Central memory CD8-positive, alpha-beta T cell (primary cell): Measurements from ENCODE around the gene LAIR2.
A peak's percentile ranks its signal among the peaks of the same experiment; 100 is the strongest.

ENCODE experiments used
- ATAC-seq: fragments of 150-1000 bp; cut with Tn5 transposase; replicated peaks from 2 replicates; pipeline ENCODE4 v1.10.0; 2022; ENCODE audit warnings: mild to moderate bottlenecking, moderate FRiP score, moderate number of reproducible peaks; ENCODE audit not compliant: poor library complexity, severe bottlenecking; ENCODE audit errors: extremely low read depth
- DNase-seq, 2 donors: peaks; one replicate each; pipeline ENCODE4 v3.0.0; 2021; ENCODE audit warnings: low spot score in 2 of 2
- H3K27ac Mint-ChIP-seq: one replicate; pipeline ENCODE4 v1.8.0; 2022; ENCODE audit warnings: low read depth, mild to moderate bottlenecking, moderate library complexity, mixed read lengths
- H3K27me3 Mint-ChIP-seq: one replicate; pipeline ENCODE4 v1.8.0; 2022; ENCODE audit warnings: mixed read lengths
- H3K36me3 Mint-ChIP-seq: one replicate; pipeline ENCODE4 v1.8.0; 2022; ENCODE audit warnings: mild to moderate bottlenecking, moderate library complexity, mixed read lengths; ENCODE audit not compliant: insufficient read depth
- H3K4me1 Mint-ChIP-seq: one replicate; pipeline ENCODE4 v1.8.0; 2022; ENCODE audit warnings: mixed read lengths
- H3K4me3 Mint-ChIP-seq: one replicate; pipeline ENCODE4 v1.8.0; 2022; ENCODE audit warnings: mild to moderate bottlenecking, moderate library complexity, mixed read lengths
- H3K9me3 Mint-ChIP-seq: one replicate; pipeline ENCODE4 v1.8.0; 2022; ENCODE audit warnings: mixed read lengths

The LAIR2 gene

DNA sequence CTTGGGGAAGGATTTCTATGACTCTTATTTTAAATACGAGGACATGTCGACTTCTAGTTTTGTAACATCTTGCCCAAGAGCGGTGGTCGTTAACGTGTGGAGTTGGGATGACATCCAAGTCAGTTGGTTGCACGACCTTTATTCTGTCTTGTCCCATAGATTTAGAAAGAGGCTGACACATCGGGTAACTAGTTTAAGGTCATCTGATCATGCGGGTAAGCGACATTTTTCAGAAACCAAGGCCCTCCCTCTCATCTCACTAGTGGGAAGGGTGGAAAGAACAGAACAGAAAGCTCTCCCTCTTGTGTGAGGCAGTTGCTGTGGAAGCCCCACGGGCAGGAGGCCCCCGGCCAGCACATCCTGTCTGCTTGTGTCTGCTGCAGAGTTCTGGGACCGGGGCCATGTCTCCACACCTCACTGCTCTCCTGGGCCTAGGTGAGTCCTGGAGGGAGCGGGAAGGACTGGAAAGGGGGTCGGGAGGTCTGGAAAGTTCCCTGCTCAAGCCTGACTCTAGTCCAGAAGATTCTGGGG, at the start of gene LAIR2:
TSS of gene LAIR2 (plus strand) at position 314 of the 531 bp plus-strand sequence. CDS start at position 402, 88 bp downstream.
- Mint-ChIP-seq H3K27me3 (peaks cover 18% of the 10 kb centered on the region), H3K4me1 (peaks cover 43% of the 10 kb centered on the region), H3K36me3 (peaks cover 4% of the 10 kb centered on the region), H3K27ac (peak within 1 kb of the TSS; percentile 53), H3K4me3 (peak within 1 kb of the TSS; percentile 61), H3K9me3 (no peaks in the 10 kb centered on the region)
- peak in 1 of 2 donors; percentile 16 for DNase-seq
- peak; percentile 37 for ATAC-seq

- no peak for DNase-seq
- no peak for ATAC-seq
- Mint-ChIP-seq H3K36me3 (peaks cover 90% of the 10 kb centered on the region), H3K27ac (no peak overlapping the region), H3K9me3 (no peaks in the 10 kb centered on the region), H3K27me3 (no peaks in the 10 kb centered on the region), H3K4me1 (peaks cover 46% of the 10 kb centered on the region), H3K4me3 (no peak overlapping the region)
Observed at GRCh38 chr19:54453921-54454780, 48.5 kb upstream of the LAIR2 start.

DNA sequence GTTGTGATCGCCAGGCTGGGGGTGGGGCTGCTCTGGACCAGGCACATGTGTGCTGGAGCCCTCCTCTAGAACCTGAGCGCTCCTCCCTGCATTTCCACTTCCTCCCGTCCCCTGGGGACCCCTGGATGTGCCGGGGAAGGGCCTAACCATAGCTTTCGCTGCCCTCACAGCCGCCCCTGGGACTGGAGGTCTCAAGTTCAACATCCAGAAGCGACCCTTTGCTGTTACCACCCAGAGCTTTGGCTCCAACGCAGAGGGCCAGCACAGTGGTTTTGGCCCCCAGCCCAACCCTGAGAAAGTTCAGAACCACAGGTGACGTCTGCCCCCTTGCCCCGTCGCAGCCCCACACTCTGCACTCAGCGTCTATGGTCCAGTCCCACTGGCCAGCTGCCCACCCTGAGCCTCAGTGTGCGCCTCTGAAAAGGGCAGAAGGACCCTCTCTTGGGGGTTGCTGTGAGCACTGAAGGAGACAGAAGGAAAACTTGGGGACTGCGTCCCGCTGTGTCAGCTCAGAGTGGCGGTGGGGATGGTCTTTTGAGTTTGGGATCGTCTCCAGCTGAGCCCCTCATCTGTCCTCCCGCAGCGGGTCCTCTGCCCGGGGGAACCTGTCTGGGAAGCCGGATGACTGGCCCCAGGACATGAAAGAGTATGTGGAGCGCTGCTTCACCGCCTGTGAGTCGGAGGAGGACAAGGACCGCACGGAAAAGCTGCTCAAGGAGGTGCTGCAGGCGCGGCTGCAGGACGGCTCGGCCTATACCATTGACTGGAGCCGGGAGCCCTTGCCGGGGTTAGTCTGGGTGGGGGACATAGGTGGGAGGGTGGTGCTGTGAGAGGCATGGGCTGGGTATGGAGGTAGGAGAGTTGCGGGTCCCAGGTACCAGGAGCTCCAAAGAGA, 47.6 kb upstream of the LAIR2 start:
- ATAC-seq (no peak), DNase-seq (no peak)
- peaks cover 90% of the 10 kb centered on the region for H3K36me3 Mint-ChIP-seq
- H3K4me3 Mint-ChIP-seq, result peak overlapping the region; percentile 36
- H3K27ac Mint-ChIP-seq, result peak overlapping the region; percentile 69
- H3K9me3 Mint-ChIP-seq, result no peaks in the 10 kb centered on the region
- peaks cover 49% of the 10 kb centered on the region for H3K4me1 Mint-ChIP-seq
- no peaks in the 10 kb centered on the region for H3K27me3 Mint-ChIP-seq

GRCh38 chr19:54455786-54456422, 46.7 kb upstream of the LAIR2 start:
- Mint-ChIP-seq H3K27ac (peak overlapping the region; percentile 69), H3K36me3 (peaks cover 88% of the 10 kb centered on the region), H3K4me1 (peaks cover 41% of the 10 kb centered on the region), H3K4me3 (no peak overlapping the region), H3K9me3 (no peaks in the 10 kb centered on the region), H3K27me3 (no peaks in the 10 kb centered on the region)
- DNase-seq, result no peak
- ATAC-seq, result no peak

- H3K36me3 Mint-ChIP-seq, result peaks cover 88% of the 10 kb centered on the region
- peaks cover 38% of the 10 kb centered on the region for H3K4me1 Mint-ChIP-seq
- no peaks in the 10 kb centered on the region for H3K9me3 Mint-ChIP-seq
- H3K27ac Mint-ChIP-seq, result peak overlapping the region; percentile 8
- H3K4me3 Mint-ChIP-seq, result no peak overlapping the region
- H3K27me3 Mint-ChIP-seq, result no peaks in the 10 kb centered on the region
- DNase-seq (no peak), ATAC-seq (no peak)
Observed at GRCh38 chr19:54456423-54457373, 45.9 kb upstream of the LAIR2 start.

GRCh38 chr19:54457773-54458647, 44.6 kb upstream of the LAIR2 start:
- no peak for ATAC-seq
- H3K4me3 Mint-ChIP-seq, result peak overlapping the region; percentile 31
- H3K27me3 Mint-ChIP-seq, result no peaks in the 10 kb centered on the region
- peaks cover 88% of the 10 kb centered on the region for H3K36me3 Mint-ChIP-seq
- no peak for DNase-seq
- peak overlapping the region; percentile 88 for H3K27ac Mint-ChIP-seq
- H3K9me3 Mint-ChIP-seq, result no peaks in the 10 kb centered on the region
- H3K4me1 Mint-ChIP-seq, result peaks cover 35% of the 10 kb centered on the region

- ATAC-seq (no peak), DNase-seq (no peak)
- Mint-ChIP-seq H3K27ac (peak overlapping the region; percentile 88), H3K9me3 (no peaks in the 10 kb centered on the region), H3K4me3 (peak overlapping the region; percentile 31), H3K36me3 (peaks cover 82% of the 10 kb centered on the region), H3K4me1 (peaks cover 34% of the 10 kb centered on the region), H3K27me3 (no peaks in the 10 kb centered on the region)
Observed at GRCh38 chr19:54458648-54459281, 43.9 kb upstream of the LAIR2 start.

- Mint-ChIP-seq H3K36me3 (peaks cover 80% of the 10 kb centered on the region), H3K4me1 (peaks cover 42% of the 10 kb centered on the region), H3K27me3 (no peaks in the 10 kb centered on the region), H3K4me3 (peak overlapping the region; percentile 57), H3K27ac (peak overlapping the region; percentile 88), H3K9me3 (no peaks in the 10 kb centered on the region)
- ATAC-seq (no peak), DNase-seq (no peak)
Observed at GRCh38 chr19:54459282-54460229, 43.1 kb upstream of the LAIR2 start.

GRCh38 chr19:54460230-54461005, 42.2 kb upstream of the LAIR2 start:
- DNase-seq (no peak), ATAC-seq (no peak)
- no peak overlapping the region for H3K27ac Mint-ChIP-seq
- H3K36me3 Mint-ChIP-seq, result peaks cover 72% of the 10 kb centered on the region
- H3K4me3 Mint-ChIP-seq, result peak overlapping the region; percentile 20
- H3K4me1 Mint-ChIP-seq, result peaks cover 45% of the 10 kb centered on the region
- H3K9me3 Mint-ChIP-seq, result no peaks in the 10 kb centered on the region
- H3K27me3 Mint-ChIP-seq, result no peaks in the 10 kb centered on the region
